D721Med (cell line): Measurements from ENCODE around the gene TMEM263.
"Not testable (repeated sequence)": the region's sequence is repeated elsewhere in the genome, so short reads cannot be mapped to it uniquely, and the experiment has no call there.

Experiments used
- DNase-seq: peaks from one replicate; pipeline ENCODE4 v3.0.0; 2011; ENCODE audit warnings: low spot score; ENCODE audit not compliant: insufficient read length
- FAIRE-seq: peaks from 2 replicates; lab custom pipeline; 2011; peaks lifted over from hg19 to GRCh38; lab: Jason Lieb, UNC
- CTCF ChIP-seq: IDR thresholded peaks from 2 replicates; pipeline ENCODE4 v1.5.1; 2012; ENCODE audit warnings: mild to moderate bottlenecking, control low read depth; ENCODE audit not compliant: insufficient read depth; ENCODE audit errors: missing control alignments

TMEM263 gene

DNA sequence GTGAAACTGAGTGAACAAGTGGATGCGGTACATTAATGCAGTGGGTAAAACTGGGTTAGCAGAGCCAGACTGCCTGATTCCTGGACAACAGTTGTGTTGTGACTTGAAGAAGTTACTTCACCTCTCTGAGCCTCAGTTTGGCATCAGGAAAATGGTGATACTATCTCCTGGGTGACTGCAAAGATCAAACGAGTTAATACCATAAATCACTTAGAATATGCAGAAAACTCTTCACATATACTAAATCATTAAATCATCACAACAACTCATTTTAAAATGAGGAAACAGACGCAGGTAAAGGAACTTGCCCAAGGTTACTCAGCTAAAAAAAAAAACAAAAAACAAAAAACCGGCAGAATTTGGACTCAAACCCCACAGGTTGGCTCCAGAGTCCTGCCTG lies 30.4 kb downstream of the TMEM263 start:
- FAIRE-seq = no peak
- DNase-seq = no peak
- no peak for TF ChIP-seq CTCF

GRCh38 chr12:106986625-106987389 lies 31.1 kb downstream of the TMEM263 start, which contains the start of gene MTERF2:
Gene MTERF2 (minus strand): TSS chr12:106987146. CDS start chr12:106978714, 8,432 bp downstream.
- no peak for TF ChIP-seq CTCF
- peak; percentile 91 for DNase-seq
- FAIRE-seq = no peak

GRCh38 chr12:106987846-106988245 lies 32.1 kb downstream of the TMEM263 start:
- no peak for FAIRE-seq
- no peak for TF ChIP-seq CTCF
- no peak for DNase-seq

DNA sequence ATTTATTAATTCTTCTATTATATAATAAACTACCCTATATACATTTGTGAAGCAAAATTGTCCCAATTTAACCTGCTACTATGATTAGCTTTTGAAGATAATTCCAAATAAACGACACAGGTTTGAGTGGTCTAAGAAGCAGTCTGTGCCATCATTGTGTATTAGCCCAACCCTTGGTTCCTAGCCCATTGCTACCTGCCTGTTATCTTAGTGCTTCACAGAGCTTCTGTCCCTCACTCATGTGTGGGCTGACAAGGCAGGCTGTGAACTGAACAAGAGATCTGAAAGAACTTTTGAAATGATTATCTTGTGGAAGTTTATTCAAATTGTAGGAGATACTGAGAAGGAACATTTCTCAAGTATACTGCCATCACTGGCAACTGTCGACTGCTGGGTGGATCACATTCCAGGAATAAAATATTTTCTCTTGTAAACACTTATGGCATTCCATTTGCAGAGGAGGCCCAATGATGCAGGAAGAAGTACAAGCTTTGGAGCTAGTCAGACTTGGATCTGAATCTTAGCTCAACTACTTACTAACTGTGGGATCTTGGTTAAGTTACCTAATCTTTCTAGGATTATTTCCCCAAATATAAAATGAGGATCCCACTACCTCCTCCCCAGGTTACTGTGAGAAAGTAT lies 39.0 kb downstream of the TMEM263 start:
- no peak for DNase-seq
- FAIRE-seq = no peak
- no peak for TF ChIP-seq CTCF

GRCh38 chr12:106996102-106996501 lies 40.4 kb downstream of the TMEM263 start:
- not testable (repeated sequence) for DNase-seq, FAIRE-seq

DNA sequence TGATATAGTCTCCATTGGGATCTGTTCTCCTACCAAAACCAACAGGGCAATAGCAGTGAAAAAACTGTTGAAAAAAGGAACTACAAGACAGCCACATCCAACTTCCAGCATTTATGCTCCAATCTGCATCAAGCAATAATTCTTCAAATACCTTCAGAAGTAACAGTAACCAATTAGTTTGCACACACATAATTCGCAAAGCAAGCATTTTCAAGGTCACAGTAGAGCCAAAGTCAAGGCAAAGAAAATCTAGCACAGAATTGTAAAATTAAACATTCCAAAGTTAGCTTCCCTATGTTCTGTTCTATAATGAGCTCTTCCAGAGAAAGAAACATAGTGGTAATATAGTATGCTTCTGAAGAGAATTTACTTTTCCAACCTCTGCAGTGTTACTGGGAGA lies 42.2 kb downstream of the TMEM263 start:
- no peak for DNase-seq
- no peak for FAIRE-seq
- no peak for TF ChIP-seq CTCF

DNA sequence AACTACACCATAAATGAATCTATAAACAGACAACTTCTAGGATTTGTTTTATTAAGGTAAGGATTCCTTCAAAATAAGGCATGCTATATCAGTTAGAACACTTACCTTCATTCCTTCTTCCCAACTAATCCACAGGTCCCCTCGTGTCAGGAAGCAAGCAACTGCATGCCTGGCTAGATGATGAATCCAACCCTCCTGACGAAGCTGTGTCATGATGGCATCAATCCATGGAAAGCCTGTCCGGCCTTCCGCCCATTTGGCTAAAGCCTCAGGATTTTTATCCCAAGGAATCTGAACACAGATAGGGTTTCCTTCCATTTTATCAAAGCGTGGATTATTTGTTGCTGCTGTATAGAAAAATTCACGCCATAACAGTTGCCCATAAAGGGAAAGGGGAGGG lies 43.7 kb downstream of the TMEM263 start:
- no peak for FAIRE-seq
- no peak for DNase-seq
- no peak for TF ChIP-seq CTCF

- DNase-seq, FAIRE-seq: not testable (repeated sequence)
Observed at GRCh38 chr12:107002665-107003064, 47.0 kb downstream of the TMEM263 start.
